Measurements from ENCODE around the gene GDF7. TPM values are rescaled to one million over a fixed set of nuclear protein-coding genes. Genes with fewer than 3 reads are reported as not detected.

GDF7 gene
- total RNA-seq, 1 experiment from 2014 or later = 0.04 TPM

DNA sequence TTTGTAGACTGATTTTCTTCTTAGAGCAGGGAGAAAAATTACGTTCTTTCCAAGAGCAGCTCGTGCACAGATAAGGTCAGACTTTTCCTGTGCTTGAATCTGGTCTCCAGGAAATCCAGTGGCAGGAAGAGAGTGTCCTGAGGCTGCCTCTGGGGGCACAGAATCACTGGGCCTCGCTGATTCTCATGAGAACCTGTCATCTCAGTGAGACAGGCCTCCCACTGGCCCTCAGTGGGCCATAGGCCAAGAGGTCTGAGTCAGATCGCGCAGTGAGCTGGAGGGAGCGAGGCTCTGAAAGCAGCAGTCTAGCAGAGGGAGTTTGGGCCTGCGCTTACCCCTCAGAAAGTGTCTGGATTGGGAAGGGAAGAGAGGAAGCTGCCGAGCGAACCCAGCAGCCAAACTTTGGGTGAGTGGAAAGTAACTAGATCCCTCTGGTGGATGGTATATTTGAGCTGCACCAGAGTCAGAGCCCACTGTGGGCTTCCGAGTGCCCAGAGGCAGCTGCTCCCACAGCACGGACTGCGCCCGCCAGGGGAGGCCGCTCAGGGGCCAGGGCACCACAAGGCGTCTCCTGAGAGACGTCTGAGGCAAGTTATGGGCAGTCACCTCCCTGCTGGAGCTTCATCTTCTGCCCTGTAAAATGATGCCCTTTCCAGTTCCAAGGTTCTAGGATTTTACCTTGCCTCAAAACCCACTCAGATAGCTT, 8.2 kb downstream of the GDF7 start:
- no peak overlapping the region for H3K27ac Mint-ChIP-seq
- no CpG with 5 or more reads among the region's 16 CpGs for whole genome bisulfite sequencing (ENCODE audit: extremely low coverage, insufficient read length, low lambda C conversion rate)
- peaks cover 36 to 56% of the 10 kb centered on the region in 2 experiments for H3K4me1 Mint-ChIP-seq

More for the DNA sequence above, 8.2 kb downstream of the GDF7 start:
- Histone ChIP-seq H3K4ac (ENCODE audit: low read depth, low read length) (no peak overlapping the region), H3K4me1 (ENCODE audit: insufficient read depth, low read length) (peaks cover 4% of the 10 kb centered on the region; the same call in 1 of the 2 replicates), H2BK15ac (ENCODE audit: low read depth, low read length) (no peak overlapping the region), H3K23ac (ENCODE audit: insufficient read length, low read depth, low read length) (no peak overlapping the region), H3K27ac (ENCODE audit: insufficient read length, low read depth, low read length) (no peak overlapping the region), H4K20me1 (ENCODE audit: control insufficient read depth, insufficient read depth, insufficient read length) (no peaks in the 10 kb centered on the region), H2BK20ac (ENCODE audit: low read depth, low read length, poor library complexity, severe bottlenecking) (no peak overlapping the region), H2BK120ac (ENCODE audit: low read depth, low read length, poor library complexity, severe bottlenecking) (no peak overlapping the region), H2AK5ac (ENCODE audit: insufficient read length, low read length) (no peak overlapping the region), H3T11ph (ENCODE audit: low read length) (no peak overlapping the region), H2AFZ (ENCODE audit: low read length) (no peak overlapping the region), H2BK5ac (ENCODE audit: insufficient read length, low read length) (no peak overlapping the region), H3K23me2 (ENCODE audit: insufficient read length, low read depth, low read length, poor library complexity, severe bottlenecking) (no peaks in the 10 kb centered on the region), H4K8ac (replicated peaks; ENCODE audit: insufficient read length, low read depth, low read length) (no peak overlapping the region), H3K56ac (ENCODE audit: insufficient read length, low read depth, low read length) (no peak overlapping the region), H3K9ac (ENCODE audit: extremely low read depth, insufficient read length, low read length) (no peak overlapping the region), H3K79me2 (ENCODE audit: insufficient read depth, low read length) (no peaks in the 10 kb centered on the region), H3K9me3 (ENCODE audit: control insufficient read depth, low read depth, low read length) (no peaks in the 10 kb centered on the region), H4K5ac (ENCODE audit: insufficient read length, low read depth, low read length) (no peak overlapping the region), H3K79me1 (ENCODE audit: insufficient read depth, low read depth, low read length, poor library complexity, severe bottlenecking) (no peaks in the 10 kb centered on the region), H4K91ac (ENCODE audit: insufficient read length, low read depth, low read length) (no peak overlapping the region), H3K4me2 (ENCODE audit: insufficient read depth, insufficient read length, low read length) (no peak overlapping the region), H2BK12ac (ENCODE audit: insufficient read length, low read depth, low read length) (no peak overlapping the region), H3K14ac (ENCODE audit: insufficient read depth, low read length) (no peak overlapping the region), H3K27me3 (ENCODE audit: insufficient read depth, low read length) (peaks cover 35% of the 10 kb centered on the region), H3K18ac (ENCODE audit: insufficient read length, low read depth, low read length) (no peak overlapping the region)
- peaks cover 0 to 3% of the 10 kb centered on the region in 2 experiments; a peak in 1 of 5 replicates for H3K9me3 Mint-ChIP-seq
- no peak for TF ChIP-seq CTCF (conservative IDR thresholded peaks at IDR 0.05)
- H3K27me3 Mint-ChIP-seq (ENCODE audit: low read depth) = peaks cover 60% of the 10 kb centered on the region
- no peak for DNase-seq
- peak overlapping the region in 1 of 2 experiments; percentile 52; a peak in 1 of 5 replicates for H3K4me3 Mint-ChIP-seq
- peaks cover 0 to 2% (median 0%) of the 10 kb centered on the region in 3 experiments; a peak in 1 of 7 replicates for H3K36me3 Mint-ChIP-seq (ENCODE audit: insufficient read depth in 1 of 3, low read depth in 3 of 3)

Data from H9 (cell line).